Medulla oblongata (tissue), 1 donor: ENCODE measurements around the gene STXBP2.
"Not testable (repeated sequence)": the region's sequence is repeated elsewhere in the genome, so short reads cannot be mapped to it uniquely, and the experiment has no call there.

Source experiments
- DNase-seq: peaks from one replicate; pipeline ENCODE4 v3.0.0-alpha.2; 2015; ENCODE audit errors: extremely low spot score

Gene STXBP2

GRCh38 chr19:7632340-7633203, 4.3 kb upstream of the STXBP2 start:
- DNase-seq, result no peak

- DNase-seq, result no peak
Measured at GRCh38 chr19:7633698-7634097, 3.2 kb upstream of the STXBP2 start, which contains the start of gene PCP2. TSS of gene PCP2 (minus strand) at chr19:7633719. CDS start at chr19:7633457, 262 bp downstream.

- DNase-seq, result no peak
Measured at GRCh38 chr19:7635670-7636069, 1.2 kb upstream of the STXBP2 start.

- DNase-seq, result no peak
Measured at GRCh38 chr19:7636317-7636690, 606 bp upstream of the STXBP2 start.

GRCh38 chr19:7637374-7638256, 705 bp downstream of the STXBP2 start:
- DNase-seq, result no peak

GRCh38 chr19:7638802-7639465, 2.0 kb downstream of the STXBP2 start:
- DNase-seq, result no peak

GRCh38 chr19:7639863-7640348, 3.0 kb downstream of the STXBP2 start:
- DNase-seq, result no peak

GRCh38 chr19:7640803-7641202, 3.9 kb downstream of the STXBP2 start:
- DNase-seq, result no peak

GRCh38 chr19:7641290-7642276, 4.7 kb downstream of the STXBP2 start:
- no peak for DNase-seq

- DNase-seq, result no peak
Measured at GRCh38 chr19:7642295-7643030, 5.6 kb downstream of the STXBP2 start.

- DNase-seq, result no peak
Measured at GRCh38 chr19:7643031-7643415, 6.1 kb downstream of the STXBP2 start.

GRCh38 chr19:7643629-7644549, 7.0 kb downstream of the STXBP2 start:
- DNase-seq, result not testable (repeated sequence)

- DNase-seq, result no peak
Measured at GRCh38 chr19:7644550-7644877, 7.6 kb downstream of the STXBP2 start.

- DNase-seq, result no peak
Measured at GRCh38 chr19:7645163-7645562, 8.3 kb downstream of the STXBP2 start.

GRCh38 chr19:7645656-7646425, 8.9 kb downstream of the STXBP2 start:
- no peak for DNase-seq

GRCh38 chr19:7646426-7646700, 9.5 kb downstream of the STXBP2 start:
- DNase-seq, result no peak

- DNase-seq, result no peak
Measured at GRCh38 chr19:7647156-7647555, 10.2 kb downstream of the STXBP2 start.

- DNase-seq, result no peak
Measured at GRCh38 chr19:7648265-7649014, 11.5 kb downstream of the STXBP2 start.
